Gastroesophageal sphincter (tissue), 4 donors: Measurements from ENCODE around the gene TM4SF18. TPM values are rescaled to one million over a fixed set of nuclear protein-coding genes. Genes with fewer than 3 reads are reported as not detected.

Experiments
- ATAC-seq: fragments of 150-250 bp; one replicate; pipeline ENCODE4 v1.9.1; 2016; ENCODE audit warnings: mild to moderate bottlenecking, moderate library complexity
- H3K27ac ChIP-seq, 4 donors: fragments of 200-600 bp; sonication (generic) in 3 of 4; 1 replicate in 3 of 4; 2 replicates in 1 of 4; pipeline ENCODE4 v1.5.1; 2016 to 2019
- H3K27me3 ChIP-seq: fragments of 200-600 bp; sonication (generic); one replicate; pipeline ENCODE4 v1.5.1; 2019
- H3K36me3 ChIP-seq, 2 donors: fragments of 200-600 bp; sonication (generic); one replicate each; pipeline ENCODE4 v1.5.1; 2019; ENCODE audit warnings: control low read depth in 1 of 2
- H3K4me1 ChIP-seq, 3 donors: fragments of 200-600 bp; sonication (generic); 1 replicate in 2 of 3; 2 replicates in 1 of 3; pipeline ENCODE4 v1.5.1; 2016 to 2019; ENCODE audit warnings: control low read depth in 2 of 3
- H3K4me3 ChIP-seq, 2 donors: fragments of 200-600 bp; sonication (generic); one replicate each; pipeline ENCODE4 v1.5.1; 2019; ENCODE audit warnings: mild to moderate bottlenecking in 1 of 2, moderate library complexity in 1 of 2
- H3K9me3 ChIP-seq, 3 donors: fragments of 200-600 bp; sonication (generic); one replicate each; pipeline ENCODE4 v1.5.1; 2017 to 2019; ENCODE audit warnings: control low read depth in 2 of 3
- CTCF ChIP-seq, 4 experiments: fragments of 200-600 bp in 2 of 4; fragments of 450-650 bp in 2 of 4; sonication (generic) in 1 of 4; IDR thresholded peaks; one replicate each; pipeline ENCODE4 v1.5.1; 2017 to 2019; ENCODE audit warnings: antibody characterized with exemption in 4 of 4, mild to moderate bottlenecking in 2 of 4, moderate library complexity in 2 of 4
- EP300 ChIP-seq: sonication (generic); formaldehyde crosslinking; IDR thresholded peaks from one replicate; pipeline ENCODE4 v1.6.1; 2017; ENCODE audit warnings: antibody characterized with exemption, mild to moderate bottlenecking
- POLR2A ChIP-seq, 2 donors: fragments of 450-650 bp; IDR thresholded peaks; one replicate each; pipeline ENCODE4 v1.6.1; 2017; ENCODE audit warnings: antibody characterized with exemption in 2 of 2, mild to moderate bottlenecking in 2 of 2, moderate library complexity in 1 of 2
- POLR2AphosphoS5 ChIP-seq: sonication (generic); formaldehyde crosslinking; IDR thresholded peaks from one replicate; pipeline ENCODE4 v1.6.1; 2017; ENCODE audit warnings: antibody characterized with exemption
- WGBS, 2 donors: methylation state at CpG; one replicate each; pipeline ENCODE4 v1.1.5; 2018; ENCODE audit warnings: low coverage in 1 of 2; 5-methylcytosine and 5-hydroxymethylcytosine counted together
- total RNA-seq, 4 donors: library from RNA; depleted of rRNA; stranded (reverse); fragments of >200 nt; gene quantifications; one replicate each; pipeline ENCODE4 v1.1.0, GENCODE V29; 2016

Gene TM4SF18
- total RNA-seq, 4 donors from 2014 or later = 1.7 to 10.2 (median 7.1) TPM

- no peaks in the 10 kb centered on the region for H3K36me3 ChIP-seq
- H3K4me1 ChIP-seq = no peaks in the 10 kb centered on the region
- peak overlapping the region in 1 of 2 donors; percentile 17 for H3K4me3 ChIP-seq
- H3K9me3 ChIP-seq = no peaks in the 10 kb centered on the region
- peak overlapping the region in 3 of 4 donors; percentile 29 to 48 (median 33) for H3K27ac ChIP-seq
- TF ChIP-seq POLR2AphosphoS5 (no peak), CTCF (IDR thresholded peaks at IDR 0.05) (no peak), EP300 (no peak), POLR2A (IDR thresholded peaks at IDR 0.05) (no peak)
- no peaks in the 10 kb centered on the region for H3K27me3 ChIP-seq
- ATAC-seq = no peak
Measured at GRCh38 chr3:149332771-149333170, 665 bp downstream of the TM4SF18 start.

DNA sequence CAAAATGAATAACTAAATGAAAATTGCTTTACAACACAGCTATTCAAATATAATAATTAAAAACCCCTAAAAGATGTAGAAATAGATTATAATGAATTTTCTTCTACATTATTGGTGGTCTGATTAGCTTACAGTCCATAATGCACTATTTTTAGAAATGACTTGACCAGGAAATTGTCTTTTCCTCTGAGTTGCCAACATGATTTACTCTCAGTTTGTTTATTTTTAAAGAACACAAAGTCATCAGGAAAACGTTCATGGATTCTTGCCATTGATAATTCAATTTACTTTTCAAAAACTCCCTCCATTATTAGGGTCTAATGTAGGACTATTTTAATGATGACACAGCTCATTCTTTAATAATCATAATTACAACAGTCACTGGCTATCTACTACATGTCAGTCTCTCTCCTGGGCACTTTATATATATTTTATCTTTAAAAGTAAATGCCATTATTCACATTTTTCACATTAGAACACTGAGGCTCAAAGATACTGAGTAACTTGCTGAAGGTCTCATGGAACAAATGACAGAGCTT, 1.1 kb downstream of the TM4SF18 start:
- Histone ChIP-seq H3K27ac (peak overlapping the region in 3 of 4 donors; percentile 29 to 48 (median 33)), H3K9me3 (no peaks in the 10 kb centered on the region), H3K36me3 (no peaks in the 10 kb centered on the region), H3K4me3 (peak overlapping the region in 1 of 2 donors; percentile 17), H3K4me1 (no peaks in the 10 kb centered on the region), H3K27me3 (no peaks in the 10 kb centered on the region)
- TF ChIP-seq EP300 (no peak), CTCF (IDR thresholded peaks at IDR 0.05) (no peak), POLR2AphosphoS5 (no peak), POLR2A (IDR thresholded peaks at IDR 0.05) (no peak)
- ATAC-seq = no peak
- WGBS, 2 donors = 18 to 19% methylated on average over 1 of the region's 1 CpG

DNA sequence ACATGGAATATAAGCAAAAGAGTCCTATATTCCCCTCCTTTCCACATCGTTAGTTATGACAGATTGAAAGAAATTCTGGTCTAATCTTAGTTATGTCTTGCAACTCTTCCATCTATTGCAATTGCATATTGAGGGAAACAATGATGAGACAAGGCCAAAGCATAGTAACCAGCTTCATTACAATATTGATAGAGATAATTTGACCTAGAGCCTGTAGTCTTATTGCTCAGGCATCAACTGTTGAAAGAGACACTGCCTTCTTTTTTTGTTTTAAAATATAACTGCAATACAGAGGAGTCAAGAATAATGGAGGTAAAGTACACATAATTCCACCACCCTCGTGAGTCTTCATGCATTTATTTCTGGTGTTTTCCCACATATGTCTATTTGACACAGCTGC, 2.0 kb downstream of the TM4SF18 start:
- Histone ChIP-seq H3K36me3 (no peaks in the 10 kb centered on the region), H3K4me3 (no peak overlapping the region), H3K4me1 (no peaks in the 10 kb centered on the region), H3K9me3 (no peaks in the 10 kb centered on the region), H3K27ac (no peak overlapping the region), H3K27me3 (no peaks in the 10 kb centered on the region)
- TF ChIP-seq POLR2AphosphoS5 = no peak
- TF ChIP-seq EP300 = no peak
- TF ChIP-seq CTCF (IDR thresholded peaks at IDR 0.05) = no peak
- TF ChIP-seq POLR2A (IDR thresholded peaks at IDR 0.05) = no peak
- 75 to 78% methylated on average over 2 of the region's 2 CpGs for WGBS, 2 donors
- ATAC-seq = no peak

- no peaks in the 10 kb centered on the region for H3K9me3 ChIP-seq
- no peaks in the 10 kb centered on the region for H3K36me3 ChIP-seq
- no peaks in the 10 kb centered on the region for H3K27me3 ChIP-seq
- TF ChIP-seq EP300 (no peak), CTCF (IDR thresholded peaks at IDR 0.05) (no peak), POLR2AphosphoS5 (no peak), POLR2A (IDR thresholded peaks at IDR 0.05) (no peak)
- no peak overlapping the region for H3K4me3 ChIP-seq
- no peak overlapping the region for H3K27ac ChIP-seq
- no peaks in the 10 kb centered on the region for H3K4me1 ChIP-seq
- 88 to 94% methylated on average over 2 of the region's 2 CpGs for WGBS, 2 donors
- ATAC-seq = no peak
Measured at GRCh38 chr3:149330609-149331331, 2.7 kb downstream of the TM4SF18 start.

GRCh38 chr3:149327156-149327555, 6.3 kb downstream of the TM4SF18 start:
- ATAC-seq = no peak
- no peaks in the 10 kb centered on the region for H3K4me1 ChIP-seq
- no peaks in the 10 kb centered on the region for H3K27me3 ChIP-seq
- no peaks in the 10 kb centered on the region for H3K36me3 ChIP-seq
- TF ChIP-seq POLR2A (IDR thresholded peaks at IDR 0.05) (no peak), POLR2AphosphoS5 (no peak), EP300 (no peak), CTCF (IDR thresholded peaks at IDR 0.05) (no peak)
- H3K4me3 ChIP-seq = no peak overlapping the region
- no peaks in the 10 kb centered on the region for H3K9me3 ChIP-seq
- H3K27ac ChIP-seq = no peak overlapping the region
- 40% methylated on average over 1 of the region's 2 CpGs; no CpG with 5 or more reads in 1 of the 2 donors for WGBS, 2 donors
